Activated gamma-delta T cell (primary cell): ENCODE results near the gene CDC14A.
"Not testable (repeated sequence)": the region's sequence is repeated elsewhere in the genome, so short reads cannot be mapped to it uniquely, and the experiment has no call there.

Experiments
- DNase-seq: peaks from one replicate; lab custom pipeline; 2025; lab: John Stamatoyannopoulos, UW

Gene CDC14A

DNA sequence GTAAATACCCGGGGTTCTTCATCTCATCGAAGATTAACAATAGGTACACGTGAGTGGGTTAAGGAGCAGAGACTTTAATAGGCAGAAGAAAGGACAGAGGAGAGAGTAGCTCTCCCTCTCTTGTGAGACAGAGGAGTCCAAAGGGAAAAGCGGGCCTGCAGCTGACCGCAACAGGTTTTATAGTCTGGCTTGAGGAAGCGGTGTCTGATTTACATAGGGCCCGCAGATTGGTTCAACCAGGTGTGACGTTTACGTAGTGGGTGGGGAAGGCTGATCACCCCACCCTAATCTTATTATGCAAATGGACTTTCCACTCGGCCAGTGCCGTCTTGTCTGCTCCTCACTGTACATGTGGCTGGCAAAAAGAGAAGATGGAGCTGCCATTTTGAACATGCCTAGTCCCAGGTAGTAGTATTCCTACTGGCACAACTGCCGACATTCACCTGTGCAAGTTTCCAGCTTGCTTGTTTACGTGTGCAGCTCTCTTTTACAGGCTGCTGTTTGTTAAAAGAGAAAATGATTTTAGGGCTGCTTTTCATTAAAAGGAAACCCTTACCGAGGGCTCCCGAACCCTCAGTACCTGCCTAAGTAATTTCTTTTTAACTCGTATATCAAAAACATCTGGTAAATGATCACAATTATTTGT is 10.6 kb downstream of the CDC14A start:
- no peak for DNase-seq

- no peak for DNase-seq
Measured at GRCh38 chr1:100363831-100364230, 11.5 kb downstream of the CDC14A start.

GRCh38 chr1:100364697-100365096 is 12.4 kb downstream of the CDC14A start:
- no peak for DNase-seq

- no peak for DNase-seq
Measured at GRCh38 chr1:100366209-100366525, 13.9 kb downstream of the CDC14A start.

- DNase-seq: not testable (repeated sequence)
Measured at GRCh38 chr1:100369339-100369738, 17.0 kb downstream of the CDC14A start.

DNA sequence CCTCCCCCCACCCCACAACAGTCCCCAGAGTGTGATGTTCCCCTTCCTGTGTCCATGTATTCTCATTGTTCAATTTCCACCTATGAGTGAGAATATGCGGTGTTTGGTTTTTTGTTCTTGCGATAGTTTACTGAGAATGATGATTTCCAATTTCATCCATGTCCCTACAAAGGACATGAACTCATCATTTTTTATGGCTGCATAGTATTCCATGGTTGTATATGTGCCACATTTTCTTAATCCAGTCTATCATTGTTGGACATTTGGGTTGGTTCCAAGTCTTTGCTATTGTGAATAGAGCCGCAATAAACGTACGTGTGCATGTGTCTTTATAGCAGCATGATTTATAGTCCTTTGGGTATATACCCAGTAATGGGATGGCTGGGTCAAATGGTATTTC is 21.6 kb downstream of the CDC14A start:
- not testable (repeated sequence) for DNase-seq

DNA sequence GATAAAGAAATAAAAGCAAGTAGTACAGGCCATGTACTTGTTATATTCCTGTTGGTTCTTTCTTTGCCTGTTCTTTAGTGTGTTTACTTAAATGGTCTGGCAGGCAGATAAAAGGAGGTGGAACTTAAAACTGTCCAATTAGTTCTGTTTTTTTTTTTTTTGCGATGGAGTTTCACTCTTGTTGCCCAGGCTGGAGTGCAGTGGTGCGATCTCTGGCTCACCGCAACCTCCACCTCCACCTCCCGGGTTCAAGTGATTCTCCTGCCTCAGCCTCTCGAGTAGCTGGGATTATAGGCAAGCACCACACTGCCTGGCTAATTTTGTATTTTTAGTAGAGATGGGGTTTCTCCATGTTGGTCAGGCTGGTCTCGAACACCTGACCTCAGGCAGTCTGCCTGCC is 24.6 kb downstream of the CDC14A start:
- DNase-seq: not testable (repeated sequence)

DNA sequence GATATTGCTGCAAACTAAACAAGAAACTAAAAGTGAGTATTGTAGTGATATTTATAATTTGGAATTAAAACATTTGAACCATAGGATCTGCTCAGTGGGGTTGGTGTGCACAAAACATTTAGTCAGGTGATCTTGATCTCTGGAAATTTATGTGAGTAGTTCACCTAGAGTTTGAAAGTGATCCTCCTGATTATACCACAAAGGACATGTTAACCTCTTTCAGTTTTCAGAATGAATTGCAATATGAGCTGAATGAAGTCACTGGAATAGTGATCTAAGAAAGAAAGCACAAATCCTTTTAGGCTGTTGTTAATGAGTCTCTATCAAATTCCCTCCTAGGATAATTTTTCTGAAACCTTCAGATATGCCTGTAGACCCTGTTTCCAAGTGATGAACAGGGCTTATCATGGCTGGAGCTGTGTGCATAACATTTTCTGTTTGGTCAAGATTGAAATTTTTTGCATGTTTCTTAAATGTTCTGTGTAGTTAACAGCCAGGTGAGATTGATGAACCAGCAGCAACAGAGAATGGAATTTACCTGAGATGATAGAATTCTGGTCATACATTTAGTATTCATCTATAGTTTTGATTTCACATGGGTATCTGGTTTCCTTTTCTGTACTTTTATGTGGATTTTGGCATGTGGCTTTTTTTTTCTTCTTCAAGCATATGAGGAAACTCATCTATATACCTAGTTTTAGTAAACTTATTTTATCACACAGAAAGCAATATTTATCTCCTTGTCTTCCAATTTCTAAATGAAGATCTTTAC is 25.5 kb downstream of the CDC14A start:
- DNase-seq: no peak

- DNase-seq: no peak
Measured at GRCh38 chr1:100378956-100379355, 26.6 kb downstream of the CDC14A start.

DNA sequence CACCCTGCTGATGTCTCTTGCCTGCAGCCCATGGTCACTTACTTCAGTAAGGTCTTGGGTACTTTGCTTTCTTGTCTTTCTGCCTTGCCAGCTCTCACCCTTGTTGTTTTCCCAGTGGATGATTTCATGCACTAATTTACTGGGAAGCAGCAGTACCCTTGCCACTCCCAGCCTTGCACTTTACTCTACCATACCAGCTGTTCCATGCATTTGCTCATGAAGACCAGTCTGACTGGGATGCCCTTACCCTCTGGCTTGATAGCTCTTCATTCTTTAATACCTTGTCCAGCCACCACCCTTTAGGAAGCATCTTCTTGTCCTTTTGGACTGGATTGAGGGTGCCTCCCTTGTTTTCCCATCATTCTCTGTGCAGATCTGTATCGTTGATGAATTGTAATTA is 28.3 kb downstream of the CDC14A start:
- DNase-seq: no peak

DNA sequence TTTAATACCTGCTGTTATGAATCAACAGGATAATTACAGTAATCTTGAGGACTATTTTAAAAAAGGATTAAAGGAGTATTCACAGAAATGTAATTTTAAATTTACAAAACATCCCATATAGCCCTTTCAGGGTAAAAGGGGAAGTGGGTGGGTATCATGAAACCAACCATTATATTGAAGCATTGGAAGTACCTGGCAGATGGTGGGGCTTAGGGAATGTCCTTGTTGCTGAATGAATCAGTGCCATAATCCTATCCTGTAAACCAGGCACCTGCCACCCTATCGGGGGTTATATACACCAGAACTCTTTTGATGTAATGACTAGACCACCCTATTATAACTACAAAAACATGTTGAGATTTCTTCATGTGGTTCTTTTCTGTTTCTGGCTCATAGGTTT is 30.4 kb downstream of the CDC14A start:
- no peak for DNase-seq

GRCh38 chr1:100383743-100384405 is 31.6 kb downstream of the CDC14A start:
- DNase-seq: no peak

- no peak for DNase-seq
Measured at GRCh38 chr1:100387209-100387608, 34.9 kb downstream of the CDC14A start.

DNA sequence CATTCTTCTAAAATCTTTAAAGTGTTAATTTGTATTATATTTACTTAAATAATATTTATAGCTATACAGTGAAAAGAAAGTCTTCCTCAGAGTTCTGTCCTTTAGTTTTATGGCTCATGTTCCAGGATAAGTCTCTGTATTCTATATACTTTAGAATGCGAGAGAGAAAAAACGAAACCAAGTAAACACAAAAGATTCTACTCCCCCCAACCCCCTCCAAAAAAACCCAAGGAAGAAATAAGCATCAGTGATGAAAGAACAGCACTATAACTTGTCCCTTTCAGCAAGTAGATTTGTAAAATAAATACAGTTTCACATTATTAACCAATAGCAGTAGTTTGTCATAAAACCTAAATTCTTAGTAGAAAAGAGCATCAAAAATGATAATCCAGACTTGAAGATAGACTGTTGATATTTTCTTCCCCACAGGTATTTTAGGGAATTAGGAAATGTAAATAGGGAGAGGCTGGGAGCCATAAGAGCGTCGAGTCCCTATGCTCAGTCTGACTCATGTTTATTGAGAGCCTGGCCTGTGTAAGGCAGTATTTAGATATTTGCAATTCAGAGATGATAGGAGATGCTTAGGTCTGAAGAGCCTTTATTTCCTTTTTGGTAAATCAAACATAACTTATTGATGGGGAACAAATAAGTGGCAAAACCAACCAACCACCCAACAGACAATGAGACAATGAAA is 35.5 kb downstream of the CDC14A start:
- no peak for DNase-seq

- no peak for DNase-seq
Measured at GRCh38 chr1:100390531-100390930, 38.2 kb downstream of the CDC14A start.

DNA sequence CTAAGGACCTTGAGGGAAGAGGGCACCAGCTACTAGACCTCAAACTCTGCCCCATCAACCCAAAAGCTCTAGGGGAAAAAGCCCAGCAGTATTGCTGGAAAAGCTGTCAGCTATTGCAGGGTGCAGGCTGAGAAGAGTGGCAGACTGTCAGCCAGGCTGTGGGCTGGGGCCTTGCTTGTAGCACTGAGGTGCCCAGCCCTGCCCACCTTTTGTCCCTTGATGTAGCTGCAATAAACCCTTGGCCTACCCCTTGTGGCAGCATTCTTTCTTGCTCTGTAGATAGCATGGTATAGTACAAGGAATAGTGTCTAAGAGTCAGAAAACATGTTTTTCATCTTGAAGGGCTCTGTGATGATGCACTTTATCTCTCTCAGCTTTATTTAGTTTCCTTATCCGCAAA is 39.4 kb downstream of the CDC14A start:
- DNase-seq: no peak

- DNase-seq: no peak
Measured at GRCh38 chr1:100392756-100393155, 40.5 kb downstream of the CDC14A start.

- no peak for DNase-seq
Measured at GRCh38 chr1:100394285-100394684, 42.0 kb downstream of the CDC14A start.

- DNase-seq: no peak
Measured at GRCh38 chr1:100395913-100396312, 43.6 kb downstream of the CDC14A start.

- DNase-seq: no peak
Measured at GRCh38 chr1:100396651-100397050, 44.3 kb downstream of the CDC14A start.

- DNase-seq: no peak
Measured at GRCh38 chr1:100397681-100398080, 45.4 kb downstream of the CDC14A start.

GRCh38 chr1:100398648-100399047 is 46.3 kb downstream of the CDC14A start:
- no peak for DNase-seq

GRCh38 chr1:100400404-100400803 is 48.1 kb downstream of the CDC14A start:
- DNase-seq: no peak
